Lung (tissue), 12 donors: ENCODE measurements around the gene GALNT2. TPM values are rescaled to one million over a fixed set of nuclear protein-coding genes. Genes with fewer than 3 reads are reported as not detected.

ENCODE experiments used
- ATAC-seq: fragments of 200-7000 bp; cut with Tn5 transposase; one replicate; pipeline ENCODE4 v1.9.1; 2020; ENCODE audit warnings: moderate number of reproducible peaks; ENCODE audit not compliant: insufficient read depth, low FRiP score
- DNase-seq, 3 donors: peaks; one replicate each; pipeline ENCODE4 v3.0.0-alpha.2; 2013 to 2017
- H3K27ac ChIP-seq, 2 donors: one replicate each; pipeline ENCODE4 v1.5.1; 2013; ENCODE audit warnings: mild to moderate bottlenecking in 2 of 2, moderate library complexity in 2 of 2, control low read depth in 1 of 2, inconsistent platforms in 1 of 2, low read depth in 1 of 2, low read length in 1 of 2
- H3K27me3 ChIP-seq, 3 donors: one replicate each; pipeline ENCODE4 v1.5.1; 2013; ENCODE audit warnings: low read length in 2 of 3; ENCODE audit not compliant: control insufficient read depth in 3 of 3, insufficient read depth in 3 of 3
- H3K36me3 ChIP-seq, 4 donors: one replicate each; pipeline ENCODE4 v1.5.1; 2013; ENCODE audit warnings: low read length in 4 of 4, mild to moderate bottlenecking in 1 of 4, moderate library complexity in 1 of 4; ENCODE audit not compliant: control insufficient read depth in 4 of 4, insufficient read depth in 4 of 4
- H3K4me1 ChIP-seq, 5 donors: one replicate each; pipeline ENCODE4 v1.5.1; 2013; ENCODE audit warnings: low read length in 5 of 5, mild to moderate bottlenecking in 2 of 5, moderate library complexity in 1 of 5; ENCODE audit not compliant: control insufficient read depth in 5 of 5, insufficient read depth in 5 of 5
- H3K4me3 ChIP-seq: one replicate; pipeline ENCODE4 v1.5.1; 2013; ENCODE audit warnings: mild to moderate bottlenecking, control low read depth, moderate library complexity
- H3K9ac ChIP-seq, 2 donors: one replicate each; pipeline ENCODE4 v1.5.1; 2013; ENCODE audit warnings: low read length in 2 of 2, control low read depth in 1 of 2; ENCODE audit not compliant: insufficient read depth in 1 of 2
- H3K9me3 ChIP-seq, 4 donors: one replicate each; pipeline ENCODE4 v1.5.1; 2013; ENCODE audit warnings: low read length in 3 of 4, mild to moderate bottlenecking in 1 of 4, moderate library complexity in 1 of 4; ENCODE audit not compliant: control insufficient read depth in 4 of 4, insufficient read depth in 3 of 4
- whole genome bisulfite sequencing, 2 donors: extraction: QIAGEN DNeasy Blood & Tissue Kit; methylation state at CpG; one replicate each; pipeline ENCODE4 v1.1.7; 2013; 5-methylcytosine and 5-hydroxymethylcytosine counted together
- polyA plus RNA-seq, 2 donors: library from polyadenylated mRNA; stranded (reverse); fragments of 200-250 nt; gene quantifications; one replicate each; pipeline ENCODE4 v1.2.1, GENCODE V29; 2013
- total RNA-seq, 2 donors: library from RNA; depleted of rRNA in 1 of 2; stranded (reverse); fragments of >200 nt in 1 of 2; gene quantifications; one replicate each; pipeline ENCODE4 v1.2.1, GENCODE V29; 2014 to 2021
- TF ChIP-seq, protein P1 (sequence below): IDR thresholded peaks from 2 replicates; pipeline ENCODE4 v1.5.1; 2012; ENCODE audit warnings: mild to moderate bottlenecking; ENCODE audit errors: control extremely low read depth, extremely low read depth
- donor health status: control.
- donor health status: control.
- donor health status: Bipolar disorder and iron deficiency.
- donor health status: healthy.
- donor health status: DM: yes; HTN: yes; CAD: no.

Gene GALNT2
- total and polyA plus RNA-seq, 4 donors = 23.1 to 101 (median 58.9) TPM

DNA sequence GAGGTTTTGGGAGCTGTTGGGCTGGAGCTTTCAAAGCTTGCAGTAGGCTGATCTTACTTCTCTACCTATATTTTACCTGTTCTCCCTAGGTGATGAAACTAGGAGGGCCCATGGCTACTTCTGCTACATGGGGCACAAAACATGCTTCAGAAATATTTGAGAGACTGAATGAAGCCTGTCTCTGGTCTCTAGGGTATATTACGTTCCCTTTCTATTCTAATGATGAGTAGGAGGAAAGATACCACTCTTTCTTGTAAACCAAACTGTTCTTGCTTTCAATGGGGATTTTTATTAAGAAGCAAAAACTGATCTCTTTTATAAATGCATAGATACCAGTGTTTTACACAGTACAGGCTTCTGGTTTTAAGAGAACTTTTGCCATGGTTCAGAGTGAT lies 103.1 kb downstream of the GALNT2 start:
- H3K27ac ChIP-seq = no peak overlapping the region
- TF ChIP-seq, protein P1, sequence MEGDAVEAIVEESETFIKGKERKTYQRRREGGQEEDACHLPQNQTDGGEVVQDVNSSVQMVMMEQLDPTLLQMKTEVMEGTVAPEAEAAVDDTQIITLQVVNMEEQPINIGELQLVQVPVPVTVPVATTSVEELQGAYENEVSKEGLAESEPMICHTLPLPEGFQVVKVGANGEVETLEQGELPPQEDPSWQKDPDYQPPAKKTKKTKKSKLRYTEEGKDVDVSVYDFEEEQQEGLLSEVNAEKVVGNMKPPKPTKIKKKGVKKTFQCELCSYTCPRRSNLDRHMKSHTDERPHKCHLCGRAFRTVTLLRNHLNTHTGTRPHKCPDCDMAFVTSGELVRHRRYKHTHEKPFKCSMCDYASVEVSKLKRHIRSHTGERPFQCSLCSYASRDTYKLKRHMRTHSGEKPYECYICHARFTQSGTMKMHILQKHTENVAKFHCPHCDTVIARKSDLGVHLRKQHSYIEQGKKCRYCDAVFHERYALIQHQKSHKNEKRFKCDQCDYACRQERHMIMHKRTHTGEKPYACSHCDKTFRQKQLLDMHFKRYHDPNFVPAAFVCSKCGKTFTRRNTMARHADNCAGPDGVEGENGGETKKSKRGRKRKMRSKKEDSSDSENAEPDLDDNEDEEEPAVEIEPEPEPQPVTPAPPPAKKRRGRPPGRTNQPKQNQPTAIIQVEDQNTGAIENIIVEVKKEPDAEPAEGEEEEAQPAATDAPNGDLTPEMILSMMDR = no peak
- DNase-seq (no peak), ATAC-seq (no peak)
- no peaks in the 10 kb centered on the region for H3K9me3 ChIP-seq
- H3K9ac ChIP-seq = no peak overlapping the region
- H3K36me3 ChIP-seq = no peaks in the 10 kb centered on the region
- peaks cover 0 to 8% (median 0%) of the 10 kb centered on the region in 5 donors for H3K4me1 ChIP-seq
- no peaks in the 10 kb centered on the region for H3K27me3 ChIP-seq
- 88 to 97% methylated on average over 1 of the region's 1 CpG for WGBS, 2 donors
- H3K4me3 ChIP-seq = no peak overlapping the region

DNA sequence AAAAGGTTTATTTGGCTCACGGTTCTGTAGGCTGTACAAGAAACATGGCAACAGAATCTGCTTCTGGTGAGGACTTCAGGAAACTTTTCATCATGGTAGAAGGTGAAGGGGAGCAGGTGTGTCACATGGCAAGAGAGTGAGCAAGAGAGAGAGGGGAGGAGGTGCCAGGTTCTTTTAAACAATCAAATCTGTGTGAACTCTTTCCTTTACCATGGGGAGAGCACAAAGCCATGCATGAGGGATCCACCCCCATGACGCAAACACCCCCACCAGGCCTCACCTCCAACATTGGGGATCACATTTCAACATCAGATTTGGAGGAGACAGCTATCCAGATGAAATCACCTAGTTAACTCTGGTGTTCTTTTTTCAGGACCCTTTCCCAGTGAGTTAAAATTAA lies 103.6 kb downstream of the GALNT2 start:
- DNase-seq (no peak), ATAC-seq (no peak)
- Histone ChIP-seq H3K27ac (no peak overlapping the region), H3K9ac (no peak overlapping the region), H3K36me3 (no peaks in the 10 kb centered on the region), H3K4me1 (peaks cover 0 to 8% (median 0%) of the 10 kb centered on the region in 5 donors), H3K27me3 (no peaks in the 10 kb centered on the region), H3K9me3 (no peaks in the 10 kb centered on the region), H3K4me3 (no peak overlapping the region)
- TF ChIP-seq, protein P1 = no peak
- WGBS, 2 donors = 87 to 98% methylated on average over 2 of the region's 2 CpGs

DNA sequence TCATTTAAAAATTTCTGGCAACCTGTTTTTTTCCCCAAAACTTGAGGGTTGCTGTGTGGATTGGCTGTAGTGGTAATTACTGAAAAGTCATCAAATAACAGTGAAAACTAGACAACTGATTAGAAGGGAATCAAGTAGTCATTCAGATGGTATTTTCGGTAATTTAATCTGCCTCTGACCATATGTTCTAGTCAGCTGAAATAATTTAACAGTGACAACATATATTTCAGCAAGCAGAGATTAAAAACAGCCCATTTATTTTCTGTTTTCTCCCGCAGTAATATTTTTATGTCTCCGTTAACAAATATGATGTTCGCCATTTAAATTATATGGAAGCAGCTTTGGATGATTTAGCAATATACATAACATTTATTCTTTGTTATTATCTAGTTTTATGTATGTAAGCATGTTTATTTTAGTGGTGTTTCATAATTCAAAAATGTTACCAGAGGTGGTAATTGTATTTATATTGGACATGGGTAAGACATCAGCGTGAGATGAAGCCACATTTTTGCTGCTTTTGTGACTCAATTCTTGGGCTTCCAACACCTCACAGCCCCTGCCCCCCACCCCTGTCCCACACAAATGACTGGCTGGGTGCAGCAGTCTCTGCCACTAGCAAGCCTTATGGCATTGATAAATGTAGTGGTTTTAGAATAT lies 104.4 kb downstream of the GALNT2 start:
- Histone ChIP-seq H3K4me3 (no peak overlapping the region), H3K9me3 (no peaks in the 10 kb centered on the region), H3K36me3 (no peaks in the 10 kb centered on the region), H3K9ac (no peak overlapping the region), H3K4me1 (peaks cover 0 to 8% (median 0%) of the 10 kb centered on the region in 5 donors), H3K27ac (no peak overlapping the region), H3K27me3 (no peaks in the 10 kb centered on the region)
- ATAC-seq (no peak), DNase-seq (no peak)
- TF ChIP-seq, protein P1 = no peak
- WGBS, 2 donors = 90 to 96% methylated on average over 5 of the region's 5 CpGs
